T-helper 2 cell treated with Interferon-gamma antibody and Interleukin-4, amounts not matched to agents 5 μg/mL and 100 μg/mL, for 36 hours (primary cell): Measurements from ENCODE around the gene CACUL1.

Experiments
- DNase-seq: peaks from one replicate; pipeline ENCODE4 v3.0.0; 2021; ENCODE audit warnings: low spot score
- H3K27ac Mint-ChIP-seq: one replicate; pipeline ENCODE4 v1.8.0; 2021; ENCODE audit warnings: mild to moderate bottlenecking, mixed read lengths
- H3K27me3 Mint-ChIP-seq: one replicate; pipeline ENCODE4 v1.8.0; 2021; ENCODE audit warnings: low read depth, mixed read lengths
- H3K36me3 Mint-ChIP-seq: one replicate; pipeline ENCODE4 v1.8.0; 2021; ENCODE audit warnings: low read depth, mixed read lengths
- H3K4me1 Mint-ChIP-seq: one replicate; pipeline ENCODE4 v1.8.0; 2021; ENCODE audit warnings: low read depth, mixed read lengths
- H3K4me3 Mint-ChIP-seq: one replicate; pipeline ENCODE4 v1.8.0; 2022; ENCODE audit warnings: mild to moderate bottlenecking, moderate library complexity, mixed read lengths
- H3K9me3 Mint-ChIP-seq: one replicate; pipeline ENCODE4 v1.8.0; 2021; ENCODE audit warnings: mixed read lengths

The CACUL1 gene

GRCh38 chr10:118734475-118734874, 20.3 kb downstream of the CACUL1 start:
- Mint-ChIP-seq H3K4me3 (no peak overlapping the region), H3K36me3 (peaks cover 5% of the 10 kb centered on the region), H3K9me3 (no peaks in the 10 kb centered on the region), H3K27ac (no peak overlapping the region), H3K27me3 (peaks cover 53% of the 10 kb centered on the region), H3K4me1 (peaks cover 39% of the 10 kb centered on the region)
- DNase-seq: no peak

- peaks cover 41% of the 10 kb centered on the region for H3K4me1 Mint-ChIP-seq
Observed at GRCh38 chr10:118732245-118733165, 22.3 kb downstream of the CACUL1 start.

GRCh38 chr10:118730756-118731456, 23.9 kb downstream of the CACUL1 start:
- Mint-ChIP-seq H3K27me3 (peaks cover 42% of the 10 kb centered on the region), H3K36me3 (peaks cover 9% of the 10 kb centered on the region), H3K4me1 (peaks cover 41% of the 10 kb centered on the region), H3K4me3 (no peak overlapping the region), H3K27ac (no peak overlapping the region), H3K9me3 (no peaks in the 10 kb centered on the region)
- DNase-seq: no peak

More at GRCh38 chr10:118732245-118733165, 22.3 kb downstream of the CACUL1 start:
- Mint-ChIP-seq H3K9me3 (no peaks in the 10 kb centered on the region), H3K27me3 (peaks cover 42% of the 10 kb centered on the region), H3K27ac (peak overlapping the region; percentile 12), H3K36me3 (peaks cover 7% of the 10 kb centered on the region), H3K4me3 (peak overlapping the region; percentile 47)
- peak; percentile 26 for DNase-seq

- peaks cover 9% of the 10 kb centered on the region for H3K36me3 Mint-ChIP-seq
- no peak for DNase-seq
- H3K27ac Mint-ChIP-seq: no peak overlapping the region
- H3K9me3 Mint-ChIP-seq: no peaks in the 10 kb centered on the region
- H3K27me3 Mint-ChIP-seq: peaks cover 33% of the 10 kb centered on the region
- H3K4me1 Mint-ChIP-seq: peaks cover 39% of the 10 kb centered on the region
- H3K4me3 Mint-ChIP-seq: no peak overlapping the region
Observed at GRCh38 chr10:118729641-118730258, 25.0 kb downstream of the CACUL1 start.

- Mint-ChIP-seq H3K27ac (no peak overlapping the region), H3K9me3 (no peaks in the 10 kb centered on the region), H3K27me3 (peaks cover 31% of the 10 kb centered on the region), H3K4me1 (peaks cover 37% of the 10 kb centered on the region), H3K36me3 (peaks cover 9% of the 10 kb centered on the region), H3K4me3 (no peak overlapping the region)
- DNase-seq: no peak
Observed at GRCh38 chr10:118729200-118729599, 25.6 kb downstream of the CACUL1 start.

- Mint-ChIP-seq H3K9me3 (no peaks in the 10 kb centered on the region), H3K36me3 (peaks cover 7% of the 10 kb centered on the region), H3K4me3 (no peak overlapping the region), H3K4me1 (peaks cover 14% of the 10 kb centered on the region), H3K27me3 (peaks cover 11% of the 10 kb centered on the region), H3K27ac (no peak overlapping the region)
- DNase-seq: no peak
Observed at GRCh38 chr10:118725886-118726500, 28.8 kb downstream of the CACUL1 start.

GRCh38 chr10:118723466-118723865, 31.3 kb downstream of the CACUL1 start:
- Mint-ChIP-seq H3K27ac (no peak overlapping the region), H3K27me3 (peaks cover 2% of the 10 kb centered on the region), H3K36me3 (peaks cover 2% of the 10 kb centered on the region), H3K4me3 (no peak overlapping the region), H3K9me3 (no peaks in the 10 kb centered on the region), H3K4me1 (no peaks in the 10 kb centered on the region)
- DNase-seq: no peak

- Mint-ChIP-seq H3K9me3 (no peaks in the 10 kb centered on the region), H3K36me3 (peaks cover 4% of the 10 kb centered on the region), H3K27ac (no peak overlapping the region), H3K27me3 (peaks cover 2% of the 10 kb centered on the region), H3K4me1 (peaks cover 3% of the 10 kb centered on the region), H3K4me3 (no peak overlapping the region)
- no peak for DNase-seq
Observed at GRCh38 chr10:118721539-118721876, 33.3 kb downstream of the CACUL1 start.

- Mint-ChIP-seq H3K27me3 (no peaks in the 10 kb centered on the region), H3K9me3 (no peaks in the 10 kb centered on the region), H3K4me3 (no peak overlapping the region), H3K36me3 (peaks cover 2% of the 10 kb centered on the region), H3K27ac (no peak overlapping the region), H3K4me1 (peaks cover 3% of the 10 kb centered on the region)
- peak; percentile 16 for DNase-seq
Observed at GRCh38 chr10:118720685-118721538, 33.9 kb downstream of the CACUL1 start.

GRCh38 chr10:118714366-118714765, 40.4 kb downstream of the CACUL1 start:
- Mint-ChIP-seq H3K27ac (no peak overlapping the region), H3K27me3 (no peaks in the 10 kb centered on the region), H3K9me3 (no peaks in the 10 kb centered on the region), H3K4me1 (peaks cover 11% of the 10 kb centered on the region), H3K36me3 (peaks cover 2% of the 10 kb centered on the region), H3K4me3 (peak overlapping the region; percentile 33)
- no peak for DNase-seq

- no peaks in the 10 kb centered on the region for H3K9me3 Mint-ChIP-seq
- DNase-seq: no peak
- peaks cover 11% of the 10 kb centered on the region for H3K4me1 Mint-ChIP-seq
- peaks cover 2% of the 10 kb centered on the region for H3K36me3 Mint-ChIP-seq
- H3K4me3 Mint-ChIP-seq: no peak overlapping the region
- H3K27ac Mint-ChIP-seq: no peak overlapping the region
- no peaks in the 10 kb centered on the region for H3K27me3 Mint-ChIP-seq
Observed at GRCh38 chr10:118712930-118713634, 41.7 kb downstream of the CACUL1 start.

GRCh38 chr10:118712080-118712479, 42.7 kb downstream of the CACUL1 start:
- Mint-ChIP-seq H3K4me1 (peaks cover 8% of the 10 kb centered on the region), H3K27ac (no peak overlapping the region), H3K27me3 (no peaks in the 10 kb centered on the region), H3K9me3 (no peaks in the 10 kb centered on the region), H3K4me3 (no peak overlapping the region), H3K36me3 (no peaks in the 10 kb centered on the region)
- no peak for DNase-seq
